Upper lobe of right lung (tissue), 1 donor: ENCODE results near the gene CLASP1. TPM values are rescaled to one million over a fixed set of nuclear protein-coding genes. Genes with fewer than 3 reads are reported as not detected.
"Not testable (repeated sequence)": the region's sequence is repeated elsewhere in the genome, so short reads cannot be mapped to it uniquely, and the experiment has no call there.

ENCODE experiments used
- ATAC-seq: fragments of 200-7000 bp; cut with Tn5 transposase; one replicate; pipeline ENCODE4 v1.9.1; 2020; ENCODE audit warnings: mild to moderate bottlenecking, moderate library complexity
- DNase-seq: peaks from one replicate; pipeline ENCODE4 v3.0.0-alpha.2; 2020
- H3K27ac ChIP-seq: fragments of 200-600 bp; one replicate; pipeline ENCODE4 v1.8.0; 2022
- H3K27me3 ChIP-seq: fragments of 200-600 bp; one replicate; pipeline ENCODE4 v1.8.0; 2022; ENCODE audit warnings: mild to moderate bottlenecking
- H3K36me3 ChIP-seq: fragments of 200-600 bp; one replicate; pipeline ENCODE4 v1.8.0; 2022
- H3K4me1 ChIP-seq: fragments of 200-600 bp; one replicate; pipeline ENCODE4 v1.8.0; 2022
- H3K4me3 ChIP-seq: fragments of 200-600 bp; one replicate; pipeline ENCODE4 v1.8.0; 2022; ENCODE audit warnings: mild to moderate bottlenecking
- H3K9me3 ChIP-seq: fragments of 200-600 bp; one replicate; pipeline ENCODE4 v1.8.0; 2022
- CTCF ChIP-seq: fragments of 200-600 bp; IDR thresholded peaks from one replicate; pipeline ENCODE4 v1.8.0; 2022; ENCODE audit warnings: antibody characterized with exemption
- intact Hi-C: fragments of 100-400 bp; cut with DNase I; formaldehyde crosslinking; loops from one replicate; pipeline ENCODE4 v1.11.0; 2022
- total RNA-seq: library from RNA; stranded (reverse); fragmentation: NEBNext Ultra II Directional; extraction: Animal tissue kit (Norgen Biotek cat#: 25700); gene quantifications from one replicate; pipeline ENCODE4 v1.2.1, GENCODE V29; 2021
- donor health status: DM: no; HTN: yes; CAD: no; lungs with severe emphysema.

The CLASP1 gene
- total RNA-seq, 1 donor from 2014 or later: 44.5 TPM

GRCh38 chr2:121611730-121612705, 37.2 kb downstream of the CLASP1 start:
- Histone ChIP-seq H3K4me3 (no peak overlapping the region), H3K36me3 (peaks cover 3% of the 10 kb centered on the region), H3K9me3 (no peaks in the 10 kb centered on the region), H3K27ac (peak overlapping the region; percentile 17), H3K27me3 (no peaks in the 10 kb centered on the region), H3K4me1 (peaks cover 24% of the 10 kb centered on the region)
- no peak for TF ChIP-seq CTCF
- DNase-seq (no peak), ATAC-seq (no peak)
- intact Hi-C loops: no loop called here

GRCh38 chr2:121611048-121611649, 38.1 kb downstream of the CLASP1 start:
- H3K4me1 ChIP-seq: peaks cover 24% of the 10 kb centered on the region
- ATAC-seq, intact Hi-C loops, H3K4me3 ChIP-seq, H3K36me3 ChIP-seq, H3K27ac ChIP-seq, DNase-seq, H3K9me3 ChIP-seq, H3K27me3 ChIP-seq: not testable (repeated sequence)

GRCh38 chr2:121610487-121610874, 38.8 kb downstream of the CLASP1 start:
- intact Hi-C loops, H3K27me3 ChIP-seq: not testable (repeated sequence)

GRCh38 chr2:121608967-121609366, 40.3 kb downstream of the CLASP1 start:
- ATAC-seq (no peak), DNase-seq (no peak)
- Histone ChIP-seq H3K27ac (no peak overlapping the region), H3K9me3 (no peaks in the 10 kb centered on the region), H3K36me3 (peaks cover 11% of the 10 kb centered on the region), H3K4me3 (no peak overlapping the region), H3K27me3 (no peaks in the 10 kb centered on the region), H3K4me1 (peaks cover 29% of the 10 kb centered on the region)
- intact Hi-C loops: no loop called here
- no peak for TF ChIP-seq CTCF

More at GRCh38 chr2:121610487-121610874, 38.8 kb downstream of the CLASP1 start:
- DNase-seq, H3K36me3 ChIP-seq, H3K4me3 ChIP-seq, ATAC-seq, H3K9me3 ChIP-seq, H3K27ac ChIP-seq: not testable (repeated sequence)
- H3K4me1 ChIP-seq: peaks cover 29% of the 10 kb centered on the region

- H3K36me3 ChIP-seq: peaks cover 11% of the 10 kb centered on the region
- intact Hi-C loops: no loop called here
- DNase-seq (no peak), ATAC-seq (peak; percentile 22)
- no peak overlapping the region for H3K4me3 ChIP-seq
- H3K9me3 ChIP-seq: no peaks in the 10 kb centered on the region
- TF ChIP-seq CTCF: no peak
- H3K4me1 ChIP-seq: peaks cover 29% of the 10 kb centered on the region
- no peaks in the 10 kb centered on the region for H3K27me3 ChIP-seq
- no peak overlapping the region for H3K27ac ChIP-seq
Measured at GRCh38 chr2:121608367-121608766, 40.9 kb downstream of the CLASP1 start.

- intact Hi-C loops: no loop called here
- no peak overlapping the region for H3K27ac ChIP-seq
Measured at GRCh38 chr2:121605820-121606733, 43.2 kb downstream of the CLASP1 start.

More at GRCh38 chr2:121605820-121606733, 43.2 kb downstream of the CLASP1 start:
- H3K4me3 ChIP-seq: no peak overlapping the region
- no peak for ATAC-seq
- H3K36me3 ChIP-seq: peaks cover 11% of the 10 kb centered on the region
- DNase-seq: no peak
- peaks cover 22% of the 10 kb centered on the region for H3K4me1 ChIP-seq
- no peak for TF ChIP-seq CTCF
- H3K27me3 ChIP-seq: no peaks in the 10 kb centered on the region
- no peaks in the 10 kb centered on the region for H3K9me3 ChIP-seq
